Measurements from ENCODE around the gene BEGAIN. TPM values are rescaled to one million over a fixed set of nuclear protein-coding genes. Genes with fewer than 3 reads are reported as not detected.

Gene BEGAIN
- total RNA-seq, 1 donor from 2014 or later, result 0.54 TPM

- Histone ChIP-seq H3K36me3 (ENCODE audit: insufficient read depth, low read length) (no peaks in the 10 kb centered on the region), H3K4me3 (ENCODE audit: insufficient read depth, low read depth, low read length) (no peak overlapping the region), H3K79me2 (ENCODE audit: insufficient read depth, low read length) (no peaks in the 10 kb centered on the region), H3K4me1 (ENCODE audit: insufficient read depth, low read length) (no peaks in the 10 kb centered on the region), H3K27ac (ENCODE audit: low read depth, low read length) (no peak overlapping the region), H2AFZ (ENCODE audit: low read depth, low read length) (no peak overlapping the region), H4K20me1 (ENCODE audit: insufficient read depth, low read length) (peaks cover 1% of the 10 kb centered on the region), H3K9me3 (ENCODE audit: insufficient read depth, low read depth, low read length) (no peaks in the 10 kb centered on the region), H3K27me3 (ENCODE audit: insufficient read depth, low read length) (no peaks in the 10 kb centered on the region), H3K9ac (ENCODE audit: low read length) (no peak overlapping the region), H3K4me2 (ENCODE audit: low read length) (no peak overlapping the region)
- H3K4me3 Mint-ChIP-seq (ENCODE audit: unreplicated experiment), result no peak overlapping the region
- DNase-seq (ENCODE audit: low read depth), result no peak
- no peaks in the 10 kb centered on the region for H3K4me1 Mint-ChIP-seq (ENCODE audit: low read depth, unreplicated experiment)
- H3K27ac Mint-ChIP-seq (ENCODE audit: unreplicated experiment), result no peak overlapping the region
- H3K36me3 Mint-ChIP-seq (ENCODE audit: low read depth, unreplicated experiment), result no peaks in the 10 kb centered on the region
- H3K27me3 Mint-ChIP-seq (ENCODE audit: low read depth, unreplicated experiment), result peaks cover 21% of the 10 kb centered on the region
- TF ChIP-seq EZH2 (IDR thresholded peaks at IDR 0.05; ENCODE audit: insufficient read depth, low read length) (no peak), CTCF (IDR thresholded peaks at IDR 0.05; ENCODE audit: insufficient read depth, low read depth, low read length) (no peak)
- FAIRE-seq, result no peak
- H3K9me3 Mint-ChIP-seq (ENCODE audit: unreplicated experiment), result no peaks in the 10 kb centered on the region
These were observed 45.3 kb downstream of the BEGAIN start for GRCh38 chr14:100541621-100542560.

- Histone ChIP-seq H2AFZ (ENCODE audit: low read depth, low read length) (no peak overlapping the region), H3K4me1 (ENCODE audit: insufficient read depth, low read length) (no peaks in the 10 kb centered on the region), H3K36me3 (ENCODE audit: insufficient read depth, low read length) (no peaks in the 10 kb centered on the region), H4K20me1 (ENCODE audit: insufficient read depth, low read length) (no peaks in the 10 kb centered on the region), H3K4me3 (ENCODE audit: insufficient read depth, low read depth, low read length) (no peak overlapping the region), H3K27me3 (ENCODE audit: insufficient read depth, low read length) (no peaks in the 10 kb centered on the region), H3K9ac (ENCODE audit: low read length) (no peak overlapping the region), H3K79me2 (ENCODE audit: insufficient read depth, low read length) (no peaks in the 10 kb centered on the region), H3K4me2 (ENCODE audit: low read length) (no peak overlapping the region), H3K9me3 (ENCODE audit: insufficient read depth, low read depth, low read length) (no peaks in the 10 kb centered on the region), H3K27ac (ENCODE audit: low read depth, low read length) (no peak overlapping the region)
- Mint-ChIP-seq H3K4me1 (ENCODE audit: low read depth, unreplicated experiment) (no peaks in the 10 kb centered on the region), H3K27ac (ENCODE audit: unreplicated experiment) (no peak overlapping the region), H3K27me3 (ENCODE audit: low read depth, unreplicated experiment) (peaks cover 21% of the 10 kb centered on the region), H3K9me3 (ENCODE audit: unreplicated experiment) (no peaks in the 10 kb centered on the region), H3K36me3 (ENCODE audit: low read depth, unreplicated experiment) (no peaks in the 10 kb centered on the region), H3K4me3 (ENCODE audit: unreplicated experiment) (no peak overlapping the region)
- FAIRE-seq, result no peak
- no peak for DNase-seq (ENCODE audit: low read depth)
- TF ChIP-seq CTCF (IDR thresholded peaks at IDR 0.05; ENCODE audit: insufficient read depth, low read depth, low read length) (no peak), EZH2 (IDR thresholded peaks at IDR 0.05; ENCODE audit: insufficient read depth, low read length) (no peak)
These were observed 46.1 kb downstream of the BEGAIN start for GRCh38 chr14:100540926-100541620.

Data from astrocyte (in vitro differentiated cells and primary cell).